Measurements from ENCODE around the gene CLSTN2. TPM values are rescaled to one million over a fixed set of nuclear protein-coding genes. Genes with fewer than 3 reads are reported as not detected.

Gene CLSTN2
- total RNA-seq, 1 donor from 2014 or later, result 16.0 TPM

DNA sequence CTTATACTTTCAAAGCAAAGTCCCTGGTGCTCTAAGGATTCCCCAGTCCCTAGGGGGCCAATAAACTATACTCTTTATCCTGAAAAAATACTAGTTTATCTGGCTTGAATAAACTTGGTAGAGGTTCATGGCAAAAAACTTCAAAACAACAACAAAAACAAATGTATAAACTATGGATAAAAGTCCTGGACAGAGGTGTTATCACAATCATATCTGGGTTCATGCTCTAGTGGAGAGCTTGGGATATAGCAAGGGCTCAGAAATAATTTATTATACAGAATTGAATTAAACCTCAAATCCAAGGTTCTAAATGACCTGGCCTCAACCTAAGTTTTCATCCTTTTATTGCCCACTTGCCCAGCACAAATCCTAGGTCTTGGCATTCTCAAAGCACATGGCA lies 644.3 kb downstream of the CLSTN2 start:
- Histone ChIP-seq H3K36me3 (no peaks in the 10 kb centered on the region), H3K4me3 (no peak overlapping the region), H3K9me3 (no peaks in the 10 kb centered on the region), H3K4me1 (no peaks in the 10 kb centered on the region), H3K27me3 (no peaks in the 10 kb centered on the region), H3K27ac (no peak overlapping the region)
- intact Hi-C loops (cut with DNase I), result no loop called here
- DNase-seq (ENCODE audit: extremely low spot score in 2 of 2), result no peak
- TF ChIP-seq POLR2A (IDR thresholded peaks at IDR 0.05), result no peak
- no peak for TF ChIP-seq POLR2AphosphoS5 (IDR thresholded peaks at IDR 0.05; ENCODE audit: insufficient read depth in 1 of 2, low read depth in 1 of 2)
- TF ChIP-seq, protein P1, sequence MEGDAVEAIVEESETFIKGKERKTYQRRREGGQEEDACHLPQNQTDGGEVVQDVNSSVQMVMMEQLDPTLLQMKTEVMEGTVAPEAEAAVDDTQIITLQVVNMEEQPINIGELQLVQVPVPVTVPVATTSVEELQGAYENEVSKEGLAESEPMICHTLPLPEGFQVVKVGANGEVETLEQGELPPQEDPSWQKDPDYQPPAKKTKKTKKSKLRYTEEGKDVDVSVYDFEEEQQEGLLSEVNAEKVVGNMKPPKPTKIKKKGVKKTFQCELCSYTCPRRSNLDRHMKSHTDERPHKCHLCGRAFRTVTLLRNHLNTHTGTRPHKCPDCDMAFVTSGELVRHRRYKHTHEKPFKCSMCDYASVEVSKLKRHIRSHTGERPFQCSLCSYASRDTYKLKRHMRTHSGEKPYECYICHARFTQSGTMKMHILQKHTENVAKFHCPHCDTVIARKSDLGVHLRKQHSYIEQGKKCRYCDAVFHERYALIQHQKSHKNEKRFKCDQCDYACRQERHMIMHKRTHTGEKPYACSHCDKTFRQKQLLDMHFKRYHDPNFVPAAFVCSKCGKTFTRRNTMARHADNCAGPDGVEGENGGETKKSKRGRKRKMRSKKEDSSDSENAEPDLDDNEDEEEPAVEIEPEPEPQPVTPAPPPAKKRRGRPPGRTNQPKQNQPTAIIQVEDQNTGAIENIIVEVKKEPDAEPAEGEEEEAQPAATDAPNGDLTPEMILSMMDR (IDR thresholded peaks at IDR 0.05), result no peak

DNA sequence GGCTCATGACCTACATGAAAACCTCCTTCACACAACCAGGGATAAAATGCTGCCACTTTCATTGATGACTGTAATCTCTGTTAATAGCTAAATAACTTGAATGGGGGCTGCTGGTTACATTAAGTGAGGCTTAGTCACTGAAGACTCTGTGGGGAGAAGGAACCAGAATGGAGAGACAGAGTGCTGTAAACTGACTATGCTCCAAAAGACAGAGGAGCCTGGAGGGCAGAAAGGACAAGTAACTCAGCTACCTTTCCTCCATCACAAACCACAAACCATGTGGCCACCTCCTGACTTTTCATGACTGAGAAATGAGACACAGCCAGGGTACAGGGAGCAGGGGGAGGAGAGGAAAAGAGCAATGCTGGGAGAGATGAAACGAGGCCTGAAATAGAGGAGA lies 645.8 kb downstream of the CLSTN2 start:
- no peaks in the 10 kb centered on the region for H3K36me3 ChIP-seq
- no peak for TF ChIP-seq POLR2A (IDR thresholded peaks at IDR 0.05)
- TF ChIP-seq, protein P1 (IDR thresholded peaks at IDR 0.05), result no peak
- no peak for TF ChIP-seq POLR2AphosphoS5 (IDR thresholded peaks at IDR 0.05; ENCODE audit: insufficient read depth in 1 of 2, low read depth in 1 of 2)
- H3K27me3 ChIP-seq, result no peaks in the 10 kb centered on the region
- no peaks in the 10 kb centered on the region for H3K9me3 ChIP-seq
- H3K27ac ChIP-seq, result no peak overlapping the region
- intact Hi-C loops (cut with DNase I), result no loop called here
- H3K4me3 ChIP-seq, result no peak overlapping the region
- no peaks in the 10 kb centered on the region for H3K4me1 ChIP-seq
- no peak for DNase-seq (ENCODE audit: extremely low spot score in 2 of 2)

DNA sequence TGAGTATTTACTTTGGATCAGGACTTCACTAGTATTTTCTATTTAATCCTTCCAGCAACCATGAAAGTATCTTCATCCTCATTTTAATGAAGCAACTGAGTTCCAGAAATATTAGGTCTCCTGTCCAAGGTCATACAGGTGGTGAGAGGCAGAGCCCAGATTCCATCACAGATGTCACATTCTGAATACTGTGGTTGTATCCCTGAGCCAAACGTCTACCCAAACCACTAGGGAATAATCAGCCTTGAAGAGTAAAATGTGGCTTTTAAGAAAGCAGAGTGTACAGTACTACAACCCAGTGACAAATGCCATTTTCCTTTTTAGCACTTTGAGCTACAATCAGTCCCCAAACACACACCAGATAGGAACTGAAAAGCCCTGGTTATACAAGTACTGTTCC lies 649.6 kb downstream of the CLSTN2 start:
- no peaks in the 10 kb centered on the region for H3K4me1 ChIP-seq
- H3K36me3 ChIP-seq, result no peaks in the 10 kb centered on the region
- no peak for TF ChIP-seq POLR2AphosphoS5 (IDR thresholded peaks at IDR 0.05; ENCODE audit: insufficient read depth in 1 of 2, low read depth in 1 of 2)
- TF ChIP-seq POLR2A (IDR thresholded peaks at IDR 0.05), result no peak
- TF ChIP-seq, protein P1 (IDR thresholded peaks at IDR 0.05), result no peak
- no peak overlapping the region for H3K27ac ChIP-seq
- H3K9me3 ChIP-seq, result no peaks in the 10 kb centered on the region
- intact Hi-C loops (cut with DNase I), result no loop called here
- H3K4me3 ChIP-seq, result no peak overlapping the region
- no peaks in the 10 kb centered on the region for H3K27me3 ChIP-seq
- DNase-seq (ENCODE audit: extremely low spot score in 2 of 2), result no peak

DNA sequence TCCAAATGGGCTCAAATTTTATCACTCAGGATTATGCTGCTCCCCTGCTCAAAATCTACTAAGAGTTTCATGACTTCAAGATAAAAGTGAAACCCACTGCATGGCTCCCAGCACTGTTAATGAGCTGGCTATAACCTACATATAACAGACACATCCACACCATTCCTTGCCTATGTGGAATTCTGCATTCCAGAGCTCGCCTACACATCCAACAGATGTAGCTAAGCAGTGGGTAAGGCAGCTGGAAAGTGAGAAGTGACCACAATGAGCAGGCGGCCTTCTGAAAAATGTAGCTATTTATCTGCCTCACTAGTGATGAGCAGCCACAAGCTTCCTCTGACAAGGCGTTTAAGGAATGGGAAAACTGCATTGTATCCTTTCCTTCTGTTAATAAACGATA lies 650.8 kb downstream of the CLSTN2 start:
- Histone ChIP-seq H3K4me3 (no peak overlapping the region), H3K36me3 (no peaks in the 10 kb centered on the region), H3K4me1 (no peaks in the 10 kb centered on the region), H3K27ac (no peak overlapping the region), H3K27me3 (no peaks in the 10 kb centered on the region), H3K9me3 (no peaks in the 10 kb centered on the region)
- no peak for DNase-seq (ENCODE audit: extremely low spot score in 2 of 2)
- intact Hi-C loops (cut with DNase I), result no loop called here
- TF ChIP-seq POLR2AphosphoS5 (IDR thresholded peaks at IDR 0.05; ENCODE audit: insufficient read depth in 1 of 2, low read depth in 1 of 2), result no peak
- TF ChIP-seq, protein P1 (IDR thresholded peaks at IDR 0.05), result no peak
- no peak for TF ChIP-seq POLR2A (IDR thresholded peaks at IDR 0.05)

DNA sequence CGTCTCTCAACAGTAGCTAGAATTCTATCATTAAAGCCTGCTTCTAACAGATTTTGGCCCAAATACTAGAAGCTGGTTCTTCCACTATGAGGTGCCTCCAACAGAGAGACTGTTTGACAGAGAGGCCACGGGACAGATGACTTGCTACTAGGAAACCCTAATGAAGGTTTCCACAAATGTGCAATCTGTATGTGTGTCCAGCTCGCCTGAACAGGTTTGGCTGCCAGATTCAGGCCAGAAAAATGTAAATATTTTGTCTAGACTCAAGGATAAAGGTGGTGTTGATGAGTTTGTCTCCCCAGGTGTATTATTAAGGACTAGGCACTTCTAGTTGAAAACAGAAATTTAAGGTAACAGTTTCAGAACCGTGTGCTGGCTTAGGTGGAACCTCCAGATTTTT lies 651.3 kb downstream of the CLSTN2 start:
- Histone ChIP-seq H3K4me3 (no peak overlapping the region), H3K27ac (no peak overlapping the region), H3K9me3 (no peaks in the 10 kb centered on the region), H3K27me3 (no peaks in the 10 kb centered on the region), H3K36me3 (no peaks in the 10 kb centered on the region), H3K4me1 (no peaks in the 10 kb centered on the region)
- DNase-seq (ENCODE audit: extremely low spot score in 2 of 2), result no peak
- intact Hi-C loops (cut with DNase I), result no loop called here
- TF ChIP-seq, protein P1 (IDR thresholded peaks at IDR 0.05), result no peak
- TF ChIP-seq POLR2AphosphoS5 (IDR thresholded peaks at IDR 0.05; ENCODE audit: insufficient read depth in 1 of 2, low read depth in 1 of 2) (no peak), POLR2A (IDR thresholded peaks at IDR 0.05) (no peak)

Measured in vagina (tissue), 2 donors.